Stimulated activated CD4-positive, alpha-beta T cell treated with anti-CD3 and anti-CD28 coated beads, Interleukin-1b, Interleukin-23, amount 100 ng/mL, for 4 hours (primary cell): ENCODE measurements around the gene KIF15.
"Not testable (repeated sequence)": the region's sequence is repeated elsewhere in the genome, so short reads cannot be mapped to it uniquely, and the experiment has no call there.

Experiments used
- DNase-seq, 2 donors: peaks; one replicate each; pipeline ENCODE4 v3.0.0-alpha.2; 2020; ENCODE audit warnings: low read depth in 2 of 2

KIF15 gene

GRCh38 chr3:44827196-44827595 is 65.6 kb downstream of the KIF15 start:
- no peak for DNase-seq

- DNase-seq, result no peak
Measured at GRCh38 chr3:44831232-44831631, 69.6 kb downstream of the KIF15 start.

GRCh38 chr3:44832032-44832431 is 70.4 kb downstream of the KIF15 start:
- no peak for DNase-seq

GRCh38 chr3:44832965-44833364 is 71.4 kb downstream of the KIF15 start:
- no peak for DNase-seq

GRCh38 chr3:44833394-44833793 is 71.8 kb downstream of the KIF15 start:
- no peak for DNase-seq

GRCh38 chr3:44835684-44836083 is 74.1 kb downstream of the KIF15 start:
- no peak for DNase-seq

GRCh38 chr3:44842376-44842775 is 80.8 kb downstream of the KIF15 start:
- DNase-seq, result no peak

GRCh38 chr3:44845528-44846520 is 84.2 kb downstream of the KIF15 start:
- DNase-seq, result no peak

- DNase-seq, result no peak
Measured at GRCh38 chr3:44848634-44849033, 87.0 kb downstream of the KIF15 start.

- not testable (repeated sequence) for DNase-seq
Measured at GRCh38 chr3:44856663-44857062, 95.1 kb downstream of the KIF15 start.

GRCh38 chr3:44860117-44860516 is 98.5 kb downstream of the KIF15 start:
- DNase-seq, result no peak

- peak; percentile 82 to 84 for DNase-seq
Measured at GRCh38 chr3:44861412-44862225, 100.0 kb downstream of the KIF15 start, which contains the start of gene TMEM42. TMEM42 (plus strand) TSS chr3:44861912; CDS start chr3:44861925, 13 bp downstream.

GRCh38 chr3:44862226-44862637 is 100.6 kb downstream of the KIF15 start:
- DNase-seq, result peak in 1 of 2 donors; percentile 15

GRCh38 chr3:44865272-44866035 is 103.9 kb downstream of the KIF15 start:
- DNase-seq, result no peak

GRCh38 chr3:44867421-44868111 is 106.0 kb downstream of the KIF15 start:
- no peak for DNase-seq

- no peak for DNase-seq
Measured at GRCh38 chr3:44870375-44871061, 108.9 kb downstream of the KIF15 start.

- no peak for DNase-seq
Measured at GRCh38 chr3:44874308-44874707, 112.7 kb downstream of the KIF15 start, which contains the start of gene TGM4. TGM4 (plus strand) TSS chr3:44874608; CDS start chr3:44874679, 71 bp downstream.

- DNase-seq, result no peak
Measured at GRCh38 chr3:44875596-44875995, 114.0 kb downstream of the KIF15 start.

- no peak for DNase-seq
Measured at GRCh38 chr3:44877333-44877732, 115.7 kb downstream of the KIF15 start.

- DNase-seq, result no peak
Measured at GRCh38 chr3:44880284-44880683, 118.7 kb downstream of the KIF15 start.
